Vagina (tissue), 2 donors: ENCODE results near the gene CHKB.

ENCODE experiments used
- CTCF ChIP-seq, 3 experiments: fragments of 450-650 bp in 2 of 3; fragments of 200-600 bp in 1 of 3; sonication (generic) in 1 of 3; IDR thresholded peaks; one replicate each; pipeline ENCODE4 v1.5.1; 2017 to 2019; ENCODE audit warnings: antibody characterized with exemption in 3 of 3, mild to moderate bottlenecking in 2 of 3, moderate library complexity in 2 of 3
- POLR2AphosphoS5 ChIP-seq, 2 donors: sonication (generic); formaldehyde crosslinking; IDR thresholded peaks; one replicate each; pipeline ENCODE4 v1.9.0; 2017; ENCODE audit warnings: antibody characterized with exemption in 2 of 2, mild to moderate bottlenecking in 2 of 2, low read depth in 1 of 2; ENCODE audit not compliant: insufficient read depth in 1 of 2

DNA sequence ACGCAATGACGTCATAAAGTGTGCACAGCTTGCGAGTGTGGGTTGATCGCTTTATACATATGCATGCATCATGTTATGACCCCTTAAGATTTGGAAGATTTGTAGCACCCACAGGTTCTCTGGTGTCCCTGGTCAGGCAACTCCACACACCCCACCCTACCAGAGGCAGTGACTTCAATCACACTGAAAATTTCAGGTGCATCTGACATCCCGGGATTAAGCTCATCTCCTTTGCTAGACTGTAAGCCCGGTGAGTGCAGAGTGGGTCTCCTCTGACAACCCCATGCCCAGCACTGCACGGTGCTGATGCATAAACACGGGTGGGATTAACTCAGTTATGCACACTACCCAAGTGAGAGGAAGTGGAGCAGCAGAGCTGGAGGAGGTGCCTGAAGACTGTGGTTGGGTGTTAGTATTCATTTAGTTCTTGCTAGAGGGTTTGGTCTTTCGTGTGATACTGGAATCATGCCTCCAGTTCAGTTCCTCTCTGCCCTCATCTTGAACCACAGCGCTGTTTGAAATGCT lies 38.8 kb upstream of the CHKB start:
- TF ChIP-seq POLR2AphosphoS5 (IDR thresholded peaks at IDR 0.05; ENCODE audit: insufficient read depth in 1 of 2, low read depth in 1 of 2), result no peak
- no peak for TF ChIP-seq CTCF (IDR thresholded peaks at IDR 0.05)
